Measurements from ENCODE around the gene BZW1. TPM values are rescaled to one million over a fixed set of nuclear protein-coding genes. Genes with fewer than 3 reads are reported as not detected.

Gene BZW1
- total and polyA plus RNA-seq, 2 of the 4 experiments (the other 2 are of a cell fraction): 204 to 268 TPM

- Histone ChIP-seq H2AK5ac (ENCODE audit: low read depth, low read length) (no peak overlapping the region), H3K9me3 (ENCODE audit: control insufficient read depth, insufficient read depth, low read length) (no peaks in the 10 kb centered on the region), H3K27me3 (ENCODE audit: control insufficient read depth, insufficient read depth, low read length) (no peaks in the 10 kb centered on the region), H4K5ac (ENCODE audit: low read depth, low read length) (no peak overlapping the region), H2BK15ac (ENCODE audit: low read depth, low read length) (no peak overlapping the region), H2AFZ (replicated peaks; ENCODE audit: low read length, poor library complexity) (no peak overlapping the region), H2BK5ac (ENCODE audit: low read depth, low read length, poor library complexity, severe bottlenecking) (no peak overlapping the region), H2BK120ac (ENCODE audit: low read depth, low read length) (no peak overlapping the region), H3K18ac (ENCODE audit: low read depth, low read length) (no peak overlapping the region), H3K36me3 (ENCODE audit: control insufficient read depth, insufficient read depth, low read length) (peaks cover 59% of the 10 kb centered on the region), H3K56ac (ENCODE audit: extremely low read depth, insufficient read depth, low read length) (no peak overlapping the region), H3K79me1 (ENCODE audit: low read depth in 1 of 2, low read length in 2 of 2) (peaks cover 18 to 45% of the 10 kb centered on the region in 2 experiments), H4K8ac (ENCODE audit: low read depth in 2 of 2, low read length in 2 of 2) (no peak overlapping the region), H3K27ac (ENCODE audit: insufficient read depth, low read length) (no peak overlapping the region), H3K9me1 (ENCODE audit: insufficient read depth, low read length) (peaks cover 3% of the 10 kb centered on the region; the same call in 1 of the 2 replicates), H3K4me3 (ENCODE audit: insufficient read depth, low read depth, low read length) (no peak overlapping the region), H3K9ac (ENCODE audit: low read depth, low read length) (no peak overlapping the region), H3K4me1 (ENCODE audit: control insufficient read depth, insufficient read depth, low read length) (peaks cover 2% of the 10 kb centered on the region), H2BK20ac (ENCODE audit: low read depth, low read length) (no peak overlapping the region), H4K20me1 (ENCODE audit: insufficient read depth, low read length) (peaks cover 78% of the 10 kb centered on the region), H3K4ac (ENCODE audit: low read depth, low read length) (no peak overlapping the region), H4K91ac (ENCODE audit: insufficient read depth, low read depth, low read length) (no peak overlapping the region), H3K23ac (ENCODE audit: low read depth, low read length) (no peak overlapping the region), H2AK9ac (replicated peaks; ENCODE audit: low read depth, low read length, poor library complexity) (no peak overlapping the region), H3K14ac (replicated peaks; ENCODE audit: low read depth, low read length) (no peak overlapping the region), H3K4me2 (ENCODE audit: low read depth, low read length) (no peak overlapping the region)
- intact Hi-C loops (cut with micrococcal nuclease): no loop called here
- DNase-seq: no peak
- ChIA-PET CTCF (no interaction called here), POLR2A (ENCODE audit: unreplicated experiment) (no interaction called here)
- no TSS peak for BruUV-seq (replicated peaks)
- dilution Hi-C loops (cut with HindIII; ENCODE audit: low sequenced_read_pairs, unreplicated experiment): no loop called here
- no peak for TF ChIP-seq SMC3 (IDR thresholded peaks at IDR 0.05; ENCODE audit: low read depth, low read length)
- no peak for TF ChIP-seq BHLHE40 (IDR thresholded peaks at IDR 0.05; ENCODE audit: low read depth, low read length)
- TF ChIP-seq MAFK (IDR thresholded peaks at IDR 0.05; ENCODE audit: low read depth, low read length): no peak
- no CpG with 5 or more reads among the region's 8 CpGs for WGBS, 2 experiments (ENCODE audit: extremely low coverage in 2 of 2, insufficient read length in 1 of 2)
- in situ Hi-C loops (cut with MboI; ENCODE audit: low sequenced_read_pairs): no loop called here
- no peak for ATAC-seq (ENCODE audit: low read depth)
Observed at GRCh38 chr2:200856806-200857205, 45.1 kb downstream of the BZW1 start.
